Fibroblast of peridontal ligament (primary cell): ENCODE results near the gene CEP83.
"Not testable (repeated sequence)": the region's sequence is repeated elsewhere in the genome, so short reads cannot be mapped to it uniquely, and the experiment has no call there.

Experiments used
- DNase-seq: peaks from one replicate; pipeline ENCODE4 v3.0.0-alpha.2; 2010; ENCODE audit errors: extremely low read depth

The CEP83 gene

DNA sequence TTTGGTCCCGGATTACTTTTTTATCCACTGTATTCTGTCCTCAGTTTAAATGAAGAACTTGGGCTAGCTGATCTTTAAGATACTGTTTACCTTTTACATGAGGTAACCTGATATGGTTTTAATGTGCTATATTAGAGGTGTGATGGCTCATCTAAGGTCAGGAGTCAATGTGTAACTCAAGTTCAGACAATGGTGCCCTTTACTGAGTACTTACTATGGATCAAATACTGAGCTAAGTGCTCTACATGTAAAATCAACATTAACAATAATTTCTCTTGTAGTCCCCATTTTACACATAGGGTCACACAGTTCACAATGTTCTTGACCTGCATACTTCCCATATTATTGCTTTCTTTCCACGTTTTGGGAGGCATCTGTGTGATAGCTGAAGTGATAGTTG is 79.2 kb downstream of the CEP83 start:
- no peak for DNase-seq

DNA sequence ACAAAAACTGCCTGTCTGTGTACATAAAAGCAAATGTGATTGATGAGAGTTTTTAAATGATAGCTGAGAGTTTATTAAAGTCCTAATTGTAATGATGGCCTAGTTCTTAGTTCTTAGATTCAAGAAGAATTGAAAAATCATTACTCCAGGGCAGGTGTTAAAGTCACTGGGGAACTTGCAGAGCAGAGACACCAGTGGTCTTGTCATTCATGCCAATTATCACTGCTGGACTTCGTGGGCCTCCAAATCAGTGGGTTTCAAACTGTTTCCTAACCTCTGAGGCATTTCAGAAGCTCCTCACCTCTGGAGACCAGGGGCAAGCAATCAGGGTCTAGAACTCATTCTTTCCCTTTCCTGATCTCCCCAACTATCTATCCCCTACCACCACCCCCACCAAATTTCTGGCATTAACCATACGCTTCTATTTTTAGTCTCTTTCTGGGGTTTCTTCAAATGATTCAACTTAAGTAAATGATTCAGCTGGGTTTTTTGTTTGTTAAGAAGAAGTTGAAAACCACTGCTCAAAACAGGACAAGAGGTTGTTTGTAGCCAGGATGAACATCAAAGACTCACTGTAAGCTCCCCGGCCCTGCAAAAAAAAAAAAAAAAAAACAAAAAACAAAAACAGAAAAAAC is 80.1 kb downstream of the CEP83 start:
- no peak for DNase-seq

GRCh38 chr12:94377599-94377998 is 82.1 kb downstream of the CEP83 start:
- DNase-seq = no peak

DNA sequence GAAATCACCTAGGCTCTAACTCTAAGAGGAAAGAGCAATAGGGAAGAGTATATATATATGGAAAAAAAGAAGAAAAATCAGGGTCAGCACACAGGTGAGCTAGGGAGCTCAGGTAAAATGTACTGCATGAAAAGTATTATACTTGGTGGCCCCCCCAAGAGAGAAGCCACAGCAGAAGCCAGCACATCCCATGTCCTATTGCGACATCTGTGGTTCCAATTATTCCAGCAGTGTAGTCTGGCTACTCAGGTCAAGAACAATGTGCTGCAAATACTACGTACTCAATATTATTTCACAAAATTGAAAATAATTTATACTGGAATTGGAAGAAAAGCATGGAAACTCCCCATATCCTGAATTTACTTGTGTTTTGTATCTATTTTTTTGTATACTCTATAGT is 85.5 kb downstream of the CEP83 start:
- no peak for DNase-seq

DNA sequence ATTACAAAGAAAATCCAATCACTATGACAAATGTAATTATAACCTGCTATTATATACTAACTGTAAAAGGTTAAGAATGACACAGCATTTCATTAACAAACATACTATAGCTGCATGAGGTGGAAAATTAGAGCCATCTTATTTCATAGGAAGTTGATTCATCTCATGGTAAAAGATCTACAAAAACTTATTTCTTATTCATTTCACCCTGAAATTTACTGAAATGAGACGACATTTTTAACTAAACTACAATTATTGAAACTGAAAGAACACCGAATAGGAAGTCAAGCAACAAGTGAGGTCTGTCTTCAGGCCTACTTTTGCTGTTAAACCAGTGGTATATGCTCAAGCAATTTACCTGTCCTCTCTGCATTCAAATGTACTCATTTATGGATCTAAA is 87.2 kb downstream of the CEP83 start:
- DNase-seq = no peak

GRCh38 chr12:94362653-94363052 is 97.0 kb downstream of the CEP83 start:
- DNase-seq = no peak

- no peak for DNase-seq
These were observed 99.9 kb downstream of the CEP83 start for GRCh38 chr12:94359761-94360160.

GRCh38 chr12:94353130-94353529 is 106.5 kb downstream of the CEP83 start:
- DNase-seq = no peak

GRCh38 chr12:94340573-94340972 is 119.1 kb downstream of the CEP83 start:
- no peak for DNase-seq

- no peak for DNase-seq
These were observed 121.5 kb downstream of the CEP83 start for GRCh38 chr12:94338006-94338794.

GRCh38 chr12:94336211-94336925 is 123.3 kb downstream of the CEP83 start:
- DNase-seq = no peak

DNA sequence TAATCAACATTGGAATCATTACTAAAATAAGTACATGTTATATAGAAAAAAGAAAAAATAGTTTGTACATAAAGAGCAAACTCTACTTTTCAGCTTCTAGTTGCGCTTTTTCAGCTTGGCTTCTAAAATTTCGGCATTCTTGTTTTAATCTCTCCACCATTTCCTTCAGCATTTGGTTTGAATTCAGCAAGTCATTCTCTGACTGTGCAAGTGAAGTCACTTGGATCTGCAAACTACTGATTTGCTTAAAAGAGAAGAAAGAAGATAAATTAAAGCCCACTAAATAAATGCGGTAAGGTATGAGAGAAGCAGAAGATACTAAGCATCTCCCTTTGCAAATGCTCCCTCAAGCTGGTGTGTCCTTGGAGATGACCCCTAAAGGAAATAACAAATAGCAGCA is 126.3 kb downstream of the CEP83 start:
- no peak for DNase-seq

DNA sequence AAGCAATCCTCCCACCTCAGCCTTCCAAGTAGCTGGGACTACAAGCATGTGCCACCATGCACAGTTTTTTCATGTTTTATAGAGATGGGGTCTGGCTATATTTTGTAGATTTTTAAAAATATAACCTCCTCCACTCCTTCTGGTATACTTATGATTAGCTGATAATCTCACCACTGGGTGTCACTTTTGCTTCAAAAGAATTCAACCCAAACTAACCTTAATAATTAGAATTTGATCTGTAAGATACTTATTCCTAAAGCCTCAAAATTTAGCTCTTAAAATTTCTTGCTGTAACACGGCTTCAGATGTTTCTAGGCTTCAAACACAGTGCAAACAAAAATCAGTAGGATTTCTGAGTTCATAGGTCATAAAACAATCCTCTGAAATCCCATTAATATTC is 130.3 kb downstream of the CEP83 start:
- DNase-seq = peak; percentile 19

GRCh38 chr12:94327809-94328208 is 131.9 kb downstream of the CEP83 start:
- DNase-seq = peak; percentile 52

DNA sequence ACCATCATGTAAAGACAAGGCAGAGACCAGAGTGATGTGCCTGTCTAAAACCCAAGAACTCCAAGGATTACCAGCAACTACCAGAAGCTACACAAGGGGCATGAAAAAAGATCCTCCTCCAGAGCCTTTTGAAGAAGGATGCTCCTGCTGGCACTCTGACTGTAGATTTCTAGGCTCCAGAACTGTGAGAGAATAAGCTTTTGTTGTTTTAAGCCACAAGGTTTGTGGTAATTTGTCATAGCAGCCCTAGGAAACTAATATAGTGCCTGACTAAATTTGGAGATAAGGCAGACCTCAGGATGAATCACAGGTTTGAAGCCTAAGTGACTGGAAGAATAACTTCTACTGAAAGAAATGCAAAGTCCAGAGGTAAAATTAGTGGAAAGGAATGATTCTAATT is 132.9 kb downstream of the CEP83 start:
- peak; percentile 61 for DNase-seq

DNA sequence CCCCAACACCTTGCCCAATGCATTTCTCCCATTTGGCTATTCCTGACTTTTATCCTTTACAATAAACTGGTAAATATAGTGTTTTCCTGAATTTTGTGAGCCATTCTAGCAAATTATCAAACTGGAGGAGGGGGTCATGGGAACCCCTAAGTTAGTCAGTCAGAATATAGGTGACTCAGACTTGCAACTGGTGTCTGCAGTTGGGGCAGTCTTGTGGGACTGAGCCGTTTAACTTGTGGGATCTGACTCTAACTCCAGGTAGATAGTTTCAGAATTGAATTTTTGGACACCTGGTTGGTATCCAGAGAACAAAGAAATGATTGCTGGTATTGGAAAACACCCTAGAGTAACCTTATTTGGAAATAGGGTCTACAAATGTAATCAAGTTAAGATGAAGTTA is 133.4 kb downstream of the CEP83 start:
- DNase-seq = no peak

DNA sequence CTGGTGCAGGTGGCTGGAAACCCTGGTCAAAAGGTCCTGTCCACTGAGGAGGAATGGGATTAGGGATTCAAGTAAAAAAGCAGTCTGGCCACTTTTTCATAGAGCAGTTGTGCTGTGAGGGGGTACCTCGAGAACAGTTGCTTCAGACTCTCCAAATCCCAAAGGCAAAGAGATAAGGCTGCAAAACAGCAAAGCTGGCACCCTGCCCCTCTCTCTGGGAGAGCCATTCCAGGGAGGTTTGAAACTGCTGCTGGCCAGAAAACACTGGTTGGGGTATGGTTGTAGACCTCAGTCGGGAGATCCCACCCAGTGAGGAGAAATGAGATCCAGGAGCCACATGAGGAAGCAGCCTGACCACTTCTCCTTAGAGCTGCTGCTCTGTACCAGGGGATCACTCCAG is 137.3 kb downstream of the CEP83 start:
- no peak for DNase-seq

GRCh38 chr12:94320109-94320508 is 139.6 kb downstream of the CEP83 start:
- no peak for DNase-seq

DNA sequence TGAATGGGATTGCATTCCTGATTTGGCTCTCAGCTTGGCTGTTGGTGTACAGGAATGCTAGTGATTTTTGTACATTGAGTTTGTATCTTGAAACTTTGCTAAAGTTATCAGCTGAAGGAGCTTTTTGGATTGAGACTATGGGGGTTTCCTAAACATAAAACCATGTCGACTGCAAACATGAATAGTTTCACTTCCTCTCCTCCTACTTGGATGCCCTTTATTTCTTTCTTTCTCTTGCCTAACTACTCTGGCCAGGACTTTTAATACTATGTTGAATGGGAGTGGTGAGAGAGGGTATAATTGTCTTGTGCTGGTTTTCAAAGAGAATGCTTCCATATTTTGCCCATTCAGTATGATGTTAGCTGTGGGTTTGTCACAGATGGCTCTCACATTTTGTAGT is 141.5 kb downstream of the CEP83 start:
- no peak for DNase-seq

- not testable (repeated sequence) for DNase-seq
These were observed 143.1 kb downstream of the CEP83 start for GRCh38 chr12:94316600-94316999.

- no peak for DNase-seq
These were observed 147.3 kb downstream of the CEP83 start for GRCh38 chr12:94312378-94312777.

DNA sequence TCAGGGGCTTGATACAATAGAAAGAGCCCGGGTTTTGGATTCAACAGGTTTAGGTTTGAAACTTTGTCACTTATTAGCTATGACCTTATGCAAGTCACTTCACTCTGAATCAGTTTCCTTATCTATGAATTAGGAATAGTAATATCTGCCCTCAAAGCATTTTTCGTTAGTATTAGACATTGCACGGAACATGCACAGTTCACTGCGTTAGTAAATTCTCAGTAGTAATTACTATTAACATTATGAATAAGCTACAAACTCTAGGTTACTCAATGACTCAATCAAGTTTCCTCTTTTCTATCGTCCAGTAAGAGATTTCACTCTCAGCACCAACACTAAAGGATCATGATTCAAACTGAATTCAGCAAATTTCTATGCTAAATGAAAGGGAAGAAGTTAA is 150.3 kb downstream of the CEP83 start:
- no peak for DNase-seq

- DNase-seq = no peak
These were observed 151.1 kb downstream of the CEP83 start for GRCh38 chr12:94308612-94309011.
